Osteocyte (in vitro differentiated cells): ENCODE data around the gene KIZ. TPM values are rescaled to one million over a fixed set of nuclear protein-coding genes. Genes with fewer than 3 reads are reported as not detected.
A peak's percentile ranks its signal among the peaks of the same experiment; 100 is the strongest.

Experiments
- DNase-seq: peaks from one replicate; pipeline ENCODE4 v3.0.0; 2021; ENCODE audit warnings: mixed read lengths; ENCODE audit not compliant: unreplicated experiment; ENCODE audit errors: extremely low spot score
- H3K27ac Mint-ChIP-seq: one replicate; pipeline ENCODE4 v1.8.0; 2021; ENCODE audit warnings: mild to moderate bottlenecking, mixed read lengths; ENCODE audit not compliant: unreplicated experiment
- H3K27me3 Mint-ChIP-seq: one replicate; pipeline ENCODE4 v1.8.0; 2021; ENCODE audit warnings: mixed read lengths; ENCODE audit not compliant: unreplicated experiment
- H3K36me3 Mint-ChIP-seq: one replicate; pipeline ENCODE4 v1.8.0; 2021; ENCODE audit warnings: mixed read lengths; ENCODE audit not compliant: unreplicated experiment
- H3K4me1 Mint-ChIP-seq: one replicate; pipeline ENCODE4 v1.8.0; 2021; ENCODE audit warnings: mixed read lengths; ENCODE audit not compliant: unreplicated experiment
- H3K4me3 Mint-ChIP-seq: one replicate; pipeline ENCODE4 v1.8.0; 2021; ENCODE audit warnings: mild to moderate bottlenecking, moderate library complexity, mixed read lengths; ENCODE audit not compliant: unreplicated experiment
- H3K9me3 Mint-ChIP-seq: one replicate; pipeline ENCODE4 v1.8.0; 2021; ENCODE audit warnings: mixed read lengths; ENCODE audit not compliant: unreplicated experiment
- total RNA-seq: library from RNA; stranded (reverse); gene quantifications from 2 replicates; pipeline ENCODE4 v1.2.1, GENCODE V29; 2021
- TF ChIP-seq, protein P1 (sequence below): fragments of 200-600 bp; sonication (generic); IDR thresholded peaks from 2 replicates; pipeline ENCODE4 v1.5.0; 2021; ENCODE audit warnings: antibody characterized with exemption, mild to moderate bottlenecking, moderate library complexity

Gene KIZ
- total RNA-seq, 1 donor from 2014 or later: 21.2 TPM

DNA sequence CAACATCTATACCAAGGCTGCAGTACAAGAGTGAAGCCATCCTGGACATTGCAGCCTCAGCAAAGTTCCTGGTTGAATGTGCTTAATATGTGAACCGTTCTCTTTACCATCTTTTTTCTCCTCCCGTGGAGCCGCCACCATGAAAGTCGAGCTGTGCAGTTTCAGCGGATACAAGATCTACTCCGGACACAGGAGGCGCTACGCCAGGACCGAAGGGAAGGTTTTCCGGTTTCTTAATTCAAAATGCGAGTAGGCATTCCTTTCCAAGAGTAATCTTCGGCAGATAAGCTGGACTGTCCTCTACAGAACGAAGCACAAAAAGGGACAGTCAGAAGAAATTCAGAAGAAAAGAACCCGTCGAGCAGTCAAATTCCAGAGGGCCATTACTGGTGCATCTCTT lies 11.3 kb upstream of the KIZ start:
- H3K27me3 Mint-ChIP-seq: peaks cover 70% of the 10 kb centered on the region
- no peaks in the 10 kb centered on the region for H3K36me3 Mint-ChIP-seq
- TF ChIP-seq, protein P1, sequence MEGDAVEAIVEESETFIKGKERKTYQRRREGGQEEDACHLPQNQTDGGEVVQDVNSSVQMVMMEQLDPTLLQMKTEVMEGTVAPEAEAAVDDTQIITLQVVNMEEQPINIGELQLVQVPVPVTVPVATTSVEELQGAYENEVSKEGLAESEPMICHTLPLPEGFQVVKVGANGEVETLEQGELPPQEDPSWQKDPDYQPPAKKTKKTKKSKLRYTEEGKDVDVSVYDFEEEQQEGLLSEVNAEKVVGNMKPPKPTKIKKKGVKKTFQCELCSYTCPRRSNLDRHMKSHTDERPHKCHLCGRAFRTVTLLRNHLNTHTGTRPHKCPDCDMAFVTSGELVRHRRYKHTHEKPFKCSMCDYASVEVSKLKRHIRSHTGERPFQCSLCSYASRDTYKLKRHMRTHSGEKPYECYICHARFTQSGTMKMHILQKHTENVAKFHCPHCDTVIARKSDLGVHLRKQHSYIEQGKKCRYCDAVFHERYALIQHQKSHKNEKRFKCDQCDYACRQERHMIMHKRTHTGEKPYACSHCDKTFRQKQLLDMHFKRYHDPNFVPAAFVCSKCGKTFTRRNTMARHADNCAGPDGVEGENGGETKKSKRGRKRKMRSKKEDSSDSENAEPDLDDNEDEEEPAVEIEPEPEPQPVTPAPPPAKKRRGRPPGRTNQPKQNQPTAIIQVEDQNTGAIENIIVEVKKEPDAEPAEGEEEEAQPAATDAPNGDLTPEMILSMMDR: no peak
- no peaks in the 10 kb centered on the region for H3K4me1 Mint-ChIP-seq
- no peaks in the 10 kb centered on the region for H3K9me3 Mint-ChIP-seq
- no peak overlapping the region for H3K4me3 Mint-ChIP-seq
- no peak overlapping the region for H3K27ac Mint-ChIP-seq
- DNase-seq: no peak

DNA sequence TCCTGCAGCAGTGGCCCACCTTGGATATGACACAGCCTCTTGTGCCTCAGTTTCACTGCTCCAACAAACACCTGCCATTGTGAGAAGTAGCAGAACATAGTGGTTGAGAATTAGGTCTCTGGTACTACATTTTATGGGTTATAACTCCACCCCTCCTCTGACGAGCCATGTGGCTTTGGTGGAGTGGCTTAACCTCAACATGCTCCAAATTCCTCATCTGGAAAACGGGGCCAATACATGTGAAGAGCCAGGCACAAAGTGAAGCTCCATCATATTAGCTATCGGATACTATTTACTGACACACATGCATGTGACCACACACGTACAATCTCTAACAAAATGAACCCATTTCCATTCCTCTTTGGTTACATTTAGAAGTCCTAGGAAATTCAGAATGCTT lies 8.4 kb upstream of the KIZ start:
- H3K27me3 Mint-ChIP-seq: peaks cover 50% of the 10 kb centered on the region

DNA sequence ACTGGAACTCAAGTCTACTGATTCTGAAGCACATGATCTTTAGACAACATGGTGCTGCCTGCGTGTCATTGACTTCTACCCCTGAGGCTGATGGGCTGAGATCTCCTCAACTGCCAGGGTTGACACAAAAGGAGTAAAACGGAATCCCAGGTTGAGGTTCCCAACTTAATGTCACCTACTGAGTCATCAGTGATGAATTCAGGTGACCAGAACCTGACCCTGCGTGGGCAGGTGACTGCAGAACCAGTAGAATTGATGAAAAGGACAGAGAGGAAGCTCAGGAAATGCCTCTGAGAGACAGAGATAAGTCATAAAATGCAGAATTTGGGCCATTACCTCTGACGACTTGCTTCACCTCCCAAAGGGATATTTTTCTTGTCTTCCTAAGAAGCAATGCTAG lies 7.7 kb upstream of the KIZ start:
- Mint-ChIP-seq H3K9me3 (no peaks in the 10 kb centered on the region), H3K36me3 (no peaks in the 10 kb centered on the region), H3K4me1 (no peaks in the 10 kb centered on the region), H3K27ac (no peak overlapping the region), H3K4me3 (no peak overlapping the region), H3K27me3 (peaks cover 46% of the 10 kb centered on the region)
- DNase-seq: no peak
- TF ChIP-seq, protein P1: no peak

More for the DNA sequence above, 8.4 kb upstream of the KIZ start:
- no peaks in the 10 kb centered on the region for H3K9me3 Mint-ChIP-seq
- no peaks in the 10 kb centered on the region for H3K36me3 Mint-ChIP-seq
- no peak overlapping the region for H3K4me3 Mint-ChIP-seq
- no peak for DNase-seq
- H3K27ac Mint-ChIP-seq: no peak overlapping the region
- TF ChIP-seq, protein P1: no peak
- no peaks in the 10 kb centered on the region for H3K4me1 Mint-ChIP-seq

DNA sequence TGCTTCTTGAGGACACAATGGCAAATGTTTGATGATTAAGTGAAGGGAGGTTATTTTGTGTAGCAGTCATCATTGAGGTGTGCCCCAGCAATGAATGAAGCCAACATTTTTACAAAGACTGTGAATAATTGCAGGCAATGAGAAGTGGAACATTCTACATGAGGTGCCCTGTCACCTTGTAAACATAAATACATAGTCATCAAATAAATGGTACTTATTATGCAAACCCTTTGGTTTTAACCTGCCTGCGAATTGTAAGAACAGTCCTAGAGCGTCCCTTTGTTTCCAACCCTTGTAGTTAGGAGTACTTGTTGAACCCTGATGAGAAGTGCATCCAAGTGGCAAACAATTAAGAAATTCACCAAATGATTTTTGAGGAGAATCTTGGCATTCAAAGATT lies 7.1 kb upstream of the KIZ start:
- Mint-ChIP-seq H3K36me3 (no peaks in the 10 kb centered on the region), H3K4me3 (no peak overlapping the region), H3K4me1 (no peaks in the 10 kb centered on the region), H3K27me3 (peaks cover 41% of the 10 kb centered on the region), H3K9me3 (no peaks in the 10 kb centered on the region), H3K27ac (no peak overlapping the region)
- TF ChIP-seq, protein P1: no peak
- no peak for DNase-seq

DNA sequence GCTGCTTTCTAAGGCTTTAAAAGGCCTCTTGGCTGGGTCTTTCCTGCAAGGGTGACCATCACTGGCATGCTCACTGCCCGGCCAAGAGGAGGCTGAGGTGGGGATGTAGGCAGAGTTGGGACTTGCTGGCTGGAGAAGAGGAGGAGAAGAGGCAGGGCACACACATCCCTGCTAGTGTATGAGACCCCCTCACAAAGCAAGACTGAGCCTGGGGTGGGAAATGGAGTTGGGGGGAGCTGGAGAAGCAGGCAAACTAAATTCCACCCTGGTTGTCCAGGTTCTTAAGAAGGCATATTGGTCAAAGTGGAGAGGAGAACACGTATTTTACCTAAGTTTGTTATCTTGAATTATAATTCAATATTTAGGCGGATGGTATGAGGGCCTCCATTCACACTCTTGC lies 1.7 kb upstream of the KIZ start:
- H3K4me3 Mint-ChIP-seq: peak overlapping the region; percentile 35
- peaks cover 9% of the 10 kb centered on the region for H3K27me3 Mint-ChIP-seq
- TF ChIP-seq, protein P1: no peak

More for the DNA sequence above, 1.7 kb upstream of the KIZ start:
- no peak for DNase-seq
- peaks cover 16% of the 10 kb centered on the region for H3K4me1 Mint-ChIP-seq
- H3K27ac Mint-ChIP-seq: no peak overlapping the region
- no peaks in the 10 kb centered on the region for H3K36me3 Mint-ChIP-seq
- H3K9me3 Mint-ChIP-seq: no peaks in the 10 kb centered on the region
